OCI-LY1 (cell line): Measurements from ENCODE around the gene PRDX6.
A peak's percentile ranks its signal among the peaks of the same experiment; 100 is the strongest.

Experiments
- H2AFZ ChIP-seq: fragments of 200-600 bp; sonication (generic), shearing (Covaris generic); 2 replicates; pipeline ENCODE4 v1.6.0; 2014; ENCODE audit warnings: antibody characterized with exemption, mild to moderate bottlenecking, low read length
- H3F3A ChIP-seq: fragments of 200-600 bp; sonication (generic), shearing (Covaris generic); 2 replicates; pipeline ENCODE4 v1.6.0; 2014; ENCODE audit warnings: mild to moderate bottlenecking, antibody characterized with exemption, low read length, moderate library complexity; ENCODE audit not compliant: insufficient read depth
- H3K27ac ChIP-seq: fragments of 200-600 bp; sonication (generic); 2 replicates; pipeline ENCODE4 v1.5.1; 2014; ENCODE audit warnings: low read length, mixed run types, mild to moderate bottlenecking, low read depth; ENCODE audit not compliant: poor library complexity, severe bottlenecking
- H3K27me3 ChIP-seq: fragments of 200-600 bp; sonication (generic); 2 replicates; pipeline ENCODE4 v1.6.0; 2014; ENCODE audit warnings: antibody characterized with exemption, mild to moderate bottlenecking, low read length, moderate library complexity; ENCODE audit not compliant: insufficient read depth
- H3K36me3 ChIP-seq: fragments of 200-600 bp; sonication (generic); 2 replicates; pipeline ENCODE4 v1.6.1; 2014; ENCODE audit warnings: mild to moderate bottlenecking, antibody characterized with exemption, low read length, moderate library complexity, mixed read lengths; ENCODE audit not compliant: insufficient read depth
- H3K4me1 ChIP-seq: fragments of 200-600 bp; sonication (generic); 2 replicates; pipeline ENCODE4 v1.5.1; 2014; ENCODE audit warnings: mild to moderate bottlenecking, low read length, moderate library complexity; ENCODE audit not compliant: insufficient read depth, severe bottlenecking
- H3K4me2 ChIP-seq: fragments of 200-600 bp; sonication (generic), shearing (Covaris generic); 2 replicates; pipeline ENCODE4 v1.6.1; 2014; ENCODE audit warnings: low read length
- H3K4me3 ChIP-seq: fragments of 200-600 bp; sonication (generic); 2 replicates; pipeline ENCODE4 v1.5.1; 2014; ENCODE audit warnings: low read length, low read depth, mild to moderate bottlenecking, mixed read lengths; ENCODE audit not compliant: poor library complexity, severe bottlenecking
- H3K79me2 ChIP-seq: fragments of 200-600 bp; shearing (Covaris generic); 2 replicates; pipeline ENCODE4 v1.6.1; 2016; ENCODE audit warnings: mixed run types, low read length, mixed read lengths; ENCODE audit not compliant: insufficient read depth
- H3K9ac ChIP-seq: fragments of 200-600 bp; sonication (generic), shearing (Covaris generic); 2 replicates; pipeline ENCODE4 v1.6.1; 2014; ENCODE audit warnings: mild to moderate bottlenecking, low read length, mixed read lengths
- H3K9me2 ChIP-seq: fragments of 200-600 bp; sonication (generic), shearing (Covaris generic); 2 replicates; pipeline ENCODE4 v1.6.1; 2014; ENCODE audit warnings: low read depth, mild to moderate bottlenecking, low read length, mixed read lengths
- H3K9me3 ChIP-seq: fragments of 200-600 bp; shearing (Covaris generic); 2 replicates; pipeline ENCODE4 v1.6.1; 2014; ENCODE audit warnings: low read length, mixed read lengths
- H4K20me1 ChIP-seq: fragments of 200-600 bp; sonication (generic), shearing (Covaris generic); 2 replicates; pipeline ENCODE4 v1.6.0; 2016; ENCODE audit warnings: mild to moderate bottlenecking, low read length; ENCODE audit not compliant: insufficient read depth
- EZH2 ChIP-seq: fragments of 200-600 bp; sonication (generic), shearing (Covaris generic); IDR thresholded peaks from 2 replicates; pipeline ENCODE4 v1.8.0; 2017; ENCODE audit warnings: borderline replicate concordance, mixed run types, mild to moderate bottlenecking, antibody characterized with exemption, low read length, moderate library complexity, mixed read lengths
- TF ChIP-seq, protein P1 (sequence below): fragments of 200-600 bp; sonication (generic), shearing (Covaris generic); IDR thresholded peaks from 2 replicates; pipeline ENCODE4 v1.5.1; 2017; ENCODE audit warnings: mild to moderate bottlenecking, antibody characterized with exemption, low read length, moderate library complexity, mixed read lengths

Gene PRDX6

DNA sequence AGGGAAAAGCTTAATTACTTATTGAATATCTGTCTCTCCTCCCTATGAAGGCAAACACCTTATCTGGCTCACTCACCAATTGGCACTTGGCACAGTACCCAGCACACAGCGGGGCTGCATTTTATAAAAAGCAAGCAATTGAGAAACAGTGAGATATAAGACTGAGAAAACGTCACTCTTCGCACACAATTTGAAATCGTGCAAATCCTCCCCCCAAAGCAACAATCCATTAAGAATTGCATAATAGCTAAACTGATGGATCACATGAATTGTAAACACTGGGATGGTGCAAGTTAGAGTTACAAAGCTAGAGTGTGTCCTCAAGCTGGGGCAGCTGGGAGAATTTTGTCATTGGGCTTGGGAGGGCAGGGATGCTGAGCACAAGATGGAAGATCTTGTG is 27.1 kb downstream of the PRDX6 start:
- H3F3A ChIP-seq, result no peaks in the 10 kb centered on the region
- no peak overlapping the region for H3K4me2 ChIP-seq
- H2AFZ ChIP-seq, result no peak overlapping the region
- no peaks in the 10 kb centered on the region for H3K36me3 ChIP-seq
- H3K4me3 ChIP-seq, result no peak overlapping the region
- no peaks in the 10 kb centered on the region for H3K9me2 ChIP-seq
- no peaks in the 10 kb centered on the region for H3K79me2 ChIP-seq
- H3K27ac ChIP-seq, result no peak overlapping the region
- no peak overlapping the region for H3K9ac ChIP-seq
- H3K9me3 ChIP-seq, result no peaks in the 10 kb centered on the region
- TF ChIP-seq EZH2, result no peak
- TF ChIP-seq, protein P1, sequence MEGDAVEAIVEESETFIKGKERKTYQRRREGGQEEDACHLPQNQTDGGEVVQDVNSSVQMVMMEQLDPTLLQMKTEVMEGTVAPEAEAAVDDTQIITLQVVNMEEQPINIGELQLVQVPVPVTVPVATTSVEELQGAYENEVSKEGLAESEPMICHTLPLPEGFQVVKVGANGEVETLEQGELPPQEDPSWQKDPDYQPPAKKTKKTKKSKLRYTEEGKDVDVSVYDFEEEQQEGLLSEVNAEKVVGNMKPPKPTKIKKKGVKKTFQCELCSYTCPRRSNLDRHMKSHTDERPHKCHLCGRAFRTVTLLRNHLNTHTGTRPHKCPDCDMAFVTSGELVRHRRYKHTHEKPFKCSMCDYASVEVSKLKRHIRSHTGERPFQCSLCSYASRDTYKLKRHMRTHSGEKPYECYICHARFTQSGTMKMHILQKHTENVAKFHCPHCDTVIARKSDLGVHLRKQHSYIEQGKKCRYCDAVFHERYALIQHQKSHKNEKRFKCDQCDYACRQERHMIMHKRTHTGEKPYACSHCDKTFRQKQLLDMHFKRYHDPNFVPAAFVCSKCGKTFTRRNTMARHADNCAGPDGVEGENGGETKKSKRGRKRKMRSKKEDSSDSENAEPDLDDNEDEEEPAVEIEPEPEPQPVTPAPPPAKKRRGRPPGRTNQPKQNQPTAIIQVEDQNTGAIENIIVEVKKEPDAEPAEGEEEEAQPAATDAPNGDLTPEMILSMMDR, result no peak
- no peaks in the 10 kb centered on the region for H3K27me3 ChIP-seq
- H3K4me1 ChIP-seq, result no peaks in the 10 kb centered on the region
- H4K20me1 ChIP-seq, result no peaks in the 10 kb centered on the region

DNA sequence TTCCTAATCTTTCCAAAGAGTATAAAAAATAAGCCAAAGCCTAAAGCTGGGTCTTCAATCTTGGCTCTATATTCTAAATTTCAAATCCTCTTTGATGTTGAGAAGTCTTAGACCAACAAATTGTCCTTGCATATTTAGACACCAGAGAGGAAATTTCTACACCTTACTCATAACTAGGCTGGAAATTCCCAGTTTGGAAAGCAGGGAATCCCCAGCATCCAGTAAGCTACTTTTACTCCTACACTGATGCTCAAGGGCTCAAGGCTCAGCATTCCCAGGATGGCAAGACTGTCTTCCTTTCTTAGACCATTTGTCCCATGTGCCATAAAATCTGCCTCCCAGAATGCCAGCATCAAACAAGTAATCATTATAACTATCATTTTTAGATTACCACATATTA is 28.3 kb downstream of the PRDX6 start:
- no peaks in the 10 kb centered on the region for H4K20me1 ChIP-seq
- H3K4me1 ChIP-seq, result no peaks in the 10 kb centered on the region
- H3K4me2 ChIP-seq, result no peak overlapping the region
- no peaks in the 10 kb centered on the region for H3K79me2 ChIP-seq
- H3K27ac ChIP-seq, result no peak overlapping the region
- H3K9ac ChIP-seq, result no peak overlapping the region
- no peaks in the 10 kb centered on the region for H3K27me3 ChIP-seq
- no peaks in the 10 kb centered on the region for H3F3A ChIP-seq
- TF ChIP-seq EZH2, result no peak
- TF ChIP-seq, protein P1, result no peak
- H3K36me3 ChIP-seq, result no peaks in the 10 kb centered on the region
- H2AFZ ChIP-seq, result no peak overlapping the region
- no peaks in the 10 kb centered on the region for H3K9me3 ChIP-seq
- no peak overlapping the region for H3K4me3 ChIP-seq
- H3K9me2 ChIP-seq, result no peaks in the 10 kb centered on the region

DNA sequence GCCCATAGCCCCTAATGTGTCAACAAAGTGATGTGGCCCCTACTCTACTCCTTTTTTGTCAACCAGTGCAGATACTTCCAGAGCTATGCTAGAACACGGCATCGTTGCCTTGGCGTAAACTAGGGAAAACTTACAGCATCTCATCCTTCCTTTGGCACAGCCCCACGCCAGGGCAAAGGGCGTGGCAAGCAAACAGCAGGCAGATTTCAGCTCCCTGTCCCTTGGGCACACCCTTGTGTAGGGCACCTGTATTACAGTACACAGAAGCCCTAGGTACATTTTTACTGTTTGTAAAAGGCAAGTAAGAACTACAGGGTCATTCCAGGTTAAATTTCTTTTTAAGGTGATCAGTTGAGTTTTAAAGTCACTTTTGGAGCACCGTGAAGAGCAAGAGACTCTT is 29.3 kb downstream of the PRDX6 start:
- Histone ChIP-seq H4K20me1 (no peaks in the 10 kb centered on the region), H3K36me3 (no peaks in the 10 kb centered on the region), H3K9me2 (no peaks in the 10 kb centered on the region), H2AFZ (no peak overlapping the region), H3K4me2 (no peak overlapping the region), H3K79me2 (no peaks in the 10 kb centered on the region), H3K27me3 (no peaks in the 10 kb centered on the region), H3K9ac (no peak overlapping the region), H3K27ac (no peak overlapping the region), H3K4me1 (no peaks in the 10 kb centered on the region), H3K9me3 (no peaks in the 10 kb centered on the region), H3F3A (no peaks in the 10 kb centered on the region), H3K4me3 (no peak overlapping the region)
- TF ChIP-seq EZH2, result no peak
- TF ChIP-seq, protein P1, result peak; percentile 62
